ENCODE measurements around the gene ST7L.
"Not testable (repeated sequence)": the region's sequence is repeated elsewhere in the genome, so short reads cannot be mapped to it uniquely, and the experiment has no call there.

The ST7L gene

DNA sequence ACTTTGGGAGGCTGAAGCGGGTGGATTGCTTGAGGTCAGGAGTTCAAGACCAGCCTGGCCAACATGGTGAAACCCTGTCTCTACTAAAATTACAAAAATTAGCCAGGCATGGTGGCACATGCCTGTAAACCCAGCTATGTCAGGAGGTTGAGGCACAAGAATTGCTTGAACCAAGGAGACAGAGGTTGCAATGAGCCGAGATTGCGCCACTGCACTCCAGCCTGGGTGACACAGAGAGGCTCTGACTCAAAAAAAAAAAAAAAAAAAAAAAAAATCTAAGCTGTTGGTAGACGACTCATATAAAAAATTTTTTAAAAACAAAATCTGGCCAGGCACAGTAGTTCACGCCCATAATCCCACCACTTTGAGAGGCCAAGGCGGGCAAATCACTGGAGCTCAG lies 131.3 kb downstream of the ST7L start:
- not testable (repeated sequence) for DNase-seq

DNA sequence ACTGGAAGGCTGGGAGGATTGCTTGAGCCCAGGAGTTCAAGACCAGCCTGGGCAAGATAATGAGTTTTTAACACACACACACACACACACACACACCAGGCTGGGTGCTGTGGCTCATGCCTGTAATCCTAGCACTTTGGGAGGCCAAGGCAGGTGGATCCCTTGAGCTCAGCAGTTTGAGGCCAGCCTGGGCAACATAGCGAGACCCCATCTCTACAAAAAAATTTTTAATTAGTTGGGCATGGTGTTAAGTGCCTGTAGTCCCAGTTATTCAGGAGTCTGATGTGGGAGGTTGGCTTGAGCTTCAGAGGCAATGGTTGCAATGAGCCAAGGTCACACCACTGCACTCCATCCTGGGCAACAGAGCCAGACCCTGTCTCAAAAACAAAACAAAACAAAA lies 132.9 kb downstream of the ST7L start:
- DNase-seq = not testable (repeated sequence)

GRCh38 chr1:112478314-112478713 lies 140.6 kb downstream of the ST7L start:
- no peak for DNase-seq

- DNase-seq = no peak
These were observed 141.4 kb downstream of the ST7L start for GRCh38 chr1:112477550-112477949.
